WTC11 (cell line): ENCODE data around the gene ALAS2.

Experiments
- CTCF ChIP-seq: fragments of 200-600 bp; IDR thresholded peaks from 2 replicates; pipeline ENCODE4 v1.8.0; 2022; ENCODE audit warnings: antibody characterized with exemption
- EMX1 ChIP-seq: fragments of 250-450 bp; sonication (Bioruptor Pico); IDR thresholded peaks from 2 replicates; pipeline ENCODE4 v1.8.0; 2021; ENCODE audit warnings: mild to moderate bottlenecking
- RELA ChIP-seq: sonication (generic); formaldehyde crosslinking; IDR thresholded peaks from 2 replicates; pipeline ENCODE4 v1.8.1; 2022; ENCODE audit warnings: missing genetic modification reagents, mild to moderate bottlenecking, borderline replicate concordance
- SP1 ChIP-seq: sonication (generic); formaldehyde crosslinking; conservative IDR thresholded peaks from 2 replicates; pipeline ENCODE4 v1.8.1; 2022; ENCODE audit warnings: missing genetic modification reagents
- TEAD4 ChIP-seq: sonication (generic); formaldehyde crosslinking; IDR thresholded peaks from 2 replicates; pipeline ENCODE4 v1.8.0; 2022; ENCODE audit warnings: mild to moderate bottlenecking, missing genetic modification reagents
- ZNF281 ChIP-seq: sonication (generic); formaldehyde crosslinking; IDR thresholded peaks from 2 replicates; pipeline ENCODE4 v1.8.0; 2023; ENCODE audit warnings: mild to moderate bottlenecking, missing genetic modification reagents

GRCh38 chrX:55039471-55039870 lies 8.7 kb upstream of the ALAS2 start:
- TF ChIP-seq CTCF = no peak
- TF ChIP-seq EMX1 (CRISPR knock-in tag) = no peak
- no peak for TF ChIP-seq SP1 (CRISPR knock-in tag)
- TF ChIP-seq ZNF281 (CRISPR knock-in tag) = no peak
- TF ChIP-seq TEAD4 (CRISPR knock-in tag) = no peak
- TF ChIP-seq RELA (CRISPR knock-in tag) = no peak
